H9 (cell line): ENCODE measurements around the gene CAB39. TPM values are rescaled to one million over a fixed set of nuclear protein-coding genes. Genes with fewer than 3 reads are reported as not detected.

Experiments
- DNase-seq: peaks from one replicate; pipeline ENCODE4 v3.0.0-alpha.2; 2017
- H2AFZ ChIP-seq: one replicate; pipeline ENCODE4 v1.6.1; 2013; ENCODE audit warnings: mild to moderate bottlenecking, low read length, control low read depth, moderate library complexity
- H2AK5ac ChIP-seq: 2 replicates; pipeline ENCODE4 v1.6.1; 2013; ENCODE audit warnings: low read length, control low read depth, mixed read lengths; ENCODE audit not compliant: insufficient read length
- H2BK120ac ChIP-seq: one replicate; pipeline ENCODE4 v1.6.1; 2013; ENCODE audit warnings: low read depth, mild to moderate bottlenecking, low read length, control low read depth, inconsistent platforms; ENCODE audit not compliant: poor library complexity, severe bottlenecking
- H2BK12ac ChIP-seq: 2 replicates; pipeline ENCODE4 v1.6.1; 2013; ENCODE audit warnings: low read length, control low read depth, mixed read lengths, low read depth; ENCODE audit not compliant: insufficient read length
- H2BK15ac ChIP-seq: 2 replicates; pipeline ENCODE4 v1.6.1; 2013; ENCODE audit warnings: low read depth, low read length, control low read depth
- H2BK20ac ChIP-seq: one replicate; pipeline ENCODE4 v1.6.1; 2013; ENCODE audit warnings: low read depth, mild to moderate bottlenecking, low read length, control low read depth, inconsistent platforms; ENCODE audit not compliant: poor library complexity, severe bottlenecking
- H2BK5ac ChIP-seq: 2 replicates; pipeline ENCODE4 v1.6.1; 2013; ENCODE audit warnings: low read length, control low read depth, mixed read lengths; ENCODE audit not compliant: insufficient read length
- H3K14ac ChIP-seq: 2 replicates; pipeline ENCODE4 v1.6.1; 2013; ENCODE audit warnings: low read length, control low read depth; ENCODE audit not compliant: insufficient read depth
- H3K18ac ChIP-seq: 2 replicates; pipeline ENCODE4 v1.6.1; 2013; ENCODE audit warnings: low read depth, mild to moderate bottlenecking, mixed read lengths, low read length, control low read depth; ENCODE audit not compliant: insufficient read length
- H3K23ac ChIP-seq: 2 replicates; pipeline ENCODE4 v1.6.1; 2013; ENCODE audit warnings: low read length, control low read depth, mixed read lengths, low read depth; ENCODE audit not compliant: insufficient read length
- H3K23me2 ChIP-seq: 2 replicates; pipeline ENCODE4 v1.6.1; 2013; ENCODE audit warnings: low read depth, mild to moderate bottlenecking, mixed read lengths, low read length, control low read depth; ENCODE audit not compliant: insufficient read length, poor library complexity, severe bottlenecking
- H3K27ac ChIP-seq: 2 replicates; pipeline ENCODE4 v1.5.1; 2013; ENCODE audit warnings: low read length, control low read depth, mixed read lengths, low read depth; ENCODE audit not compliant: insufficient read length
- H3K27me3 ChIP-seq: 2 replicates; pipeline ENCODE4 v1.6.1; 2013; ENCODE audit warnings: low read length, control low read depth, inconsistent platforms; ENCODE audit not compliant: insufficient read depth
- H3K4ac ChIP-seq: 2 replicates; pipeline ENCODE4 v1.6.1; 2013; ENCODE audit warnings: low read depth, mild to moderate bottlenecking, control low read depth, inconsistent platforms, low read length, moderate library complexity
- H3K4me1 ChIP-seq: 2 replicates; pipeline ENCODE4 v1.6.1; 2013; ENCODE audit warnings: low read length, control low read depth, inconsistent platforms; ENCODE audit not compliant: insufficient read depth
- H3K4me2 ChIP-seq: 2 replicates; pipeline ENCODE4 v1.6.1; 2013; ENCODE audit warnings: low read length, control low read depth, mixed read lengths; ENCODE audit not compliant: insufficient read length, insufficient read depth
- H3K56ac ChIP-seq: 2 replicates; pipeline ENCODE4 v1.6.1; 2013; ENCODE audit warnings: low read depth, mild to moderate bottlenecking, mixed read lengths, low read length, control low read depth; ENCODE audit not compliant: insufficient read length
- H3K79me1 ChIP-seq: 2 replicates; pipeline ENCODE4 v1.6.1; 2013; ENCODE audit warnings: low read depth, mild to moderate bottlenecking, moderate library complexity, low read length, control low read depth, inconsistent platforms; ENCODE audit not compliant: insufficient read depth, poor library complexity, severe bottlenecking
- H3K79me2 ChIP-seq: 2 replicates; pipeline ENCODE4 v1.6.1; 2013; ENCODE audit warnings: low read length, control low read depth, inconsistent platforms; ENCODE audit not compliant: insufficient read depth
- H3K9ac ChIP-seq: 2 replicates; pipeline ENCODE4 v1.6.1; 2013; ENCODE audit warnings: low read length, control low read depth, mixed read lengths; ENCODE audit not compliant: insufficient read length; ENCODE audit errors: extremely low read depth
- H3K9me3 ChIP-seq: one replicate; pipeline ENCODE4 v1.6.1; 2013; ENCODE audit warnings: low read depth, low read length, inconsistent platforms; ENCODE audit not compliant: control insufficient read depth
- H3T11ph ChIP-seq: one replicate; pipeline ENCODE4 v1.6.1; 2013; ENCODE audit warnings: mild to moderate bottlenecking, low read length, control low read depth, inconsistent platforms
- H4K20me1 ChIP-seq: one replicate; pipeline ENCODE4 v1.6.1; 2013; ENCODE audit not compliant: control insufficient read depth, insufficient read length, insufficient read depth
- H4K5ac ChIP-seq: 2 replicates; pipeline ENCODE4 v1.6.1; 2013; ENCODE audit warnings: low read depth, mild to moderate bottlenecking, mixed read lengths, low read length, control low read depth; ENCODE audit not compliant: insufficient read length
- H4K8ac ChIP-seq: replicated peaks from 2 replicates; pipeline ENCODE4 v1.6.1; 2013; ENCODE audit warnings: low read length, control low read depth, mixed read lengths, low read depth; ENCODE audit not compliant: insufficient read length
- H4K91ac ChIP-seq: 2 replicates; pipeline ENCODE4 v1.6.1; 2013; ENCODE audit warnings: low read depth, mild to moderate bottlenecking, moderate library complexity, mixed read lengths, low read length, control low read depth; ENCODE audit not compliant: insufficient read length
- H3K27ac Mint-ChIP-seq, 3 experiments: 2 replicates in 2 of 3; 3 replicates in 1 of 3; pipeline ENCODE4 v1.8.0; 2020 to 2021; ENCODE audit warnings: mixed read lengths in 3 of 3, mild to moderate bottlenecking in 1 of 3, moderate library complexity in 1 of 3
- H3K27me3 Mint-ChIP-seq: 2 replicates; pipeline ENCODE4 v1.8.0; 2021; ENCODE audit warnings: low read depth, mild to moderate bottlenecking, moderate library complexity, mixed read lengths
- H3K36me3 Mint-ChIP-seq, 3 experiments: 2 replicates in 2 of 3; 3 replicates in 1 of 3; pipeline ENCODE4 v1.8.0; 2020 to 2021; ENCODE audit warnings: low read depth in 3 of 3, mixed read lengths in 3 of 3; ENCODE audit not compliant: insufficient read depth in 1 of 3
- H3K4me1 Mint-ChIP-seq, 2 experiments: 2 replicates each; pipeline ENCODE4 v1.8.0; 2020; ENCODE audit warnings: mixed read lengths in 2 of 2
- H3K4me3 Mint-ChIP-seq, 2 experiments: 2 replicates in 1 of 2; 3 replicates in 1 of 2; pipeline ENCODE4 v1.8.0; 2020 to 2021; ENCODE audit warnings: mild to moderate bottlenecking in 2 of 2, mixed read lengths in 2 of 2, moderate library complexity in 1 of 2
- H3K9me3 Mint-ChIP-seq, 2 experiments: 2 replicates in 1 of 2; 3 replicates in 1 of 2; pipeline ENCODE4 v1.8.0; 2020; ENCODE audit warnings: mild to moderate bottlenecking in 2 of 2, mixed read lengths in 2 of 2, moderate library complexity in 1 of 2
- CTCF ChIP-seq: fragments of 200-600 bp; sonication (generic); conservative IDR thresholded peaks from 3 replicates; pipeline ENCODE4 v1.8.0; 2021; ENCODE audit warnings: antibody characterized with exemption, mild to moderate bottlenecking
- WGBS: extraction: QIAGEN DNeasy Blood & Tissue Kit; methylation state at CpG from one replicate; pipeline ENCODE4 v1.1.7; 2013; ENCODE audit warnings: missing lambda C conversion rate, low lambda C conversion rate, mixed read lengths; ENCODE audit not compliant: insufficient read length; ENCODE audit errors: extremely low coverage; 5-methylcytosine and 5-hydroxymethylcytosine counted together
- total RNA-seq: library from RNA; stranded (reverse); gene quantifications from 2 replicates; pipeline ENCODE4 v1.2.1, GENCODE V29; 2021

The CAB39 gene
- total RNA-seq, 1 experiment from 2014 or later = 42.7 TPM

GRCh38 chr2:230785346-230785745, 72.7 kb downstream of the CAB39 start:
- H3K9ac ChIP-seq = no peak overlapping the region
- H3K27me3 ChIP-seq = no peaks in the 10 kb centered on the region
- H3K23ac ChIP-seq = no peak overlapping the region
- no peak overlapping the region for H3T11ph ChIP-seq
- H3K27ac ChIP-seq = no peak overlapping the region
- H4K20me1 ChIP-seq = no peaks in the 10 kb centered on the region
- no peak overlapping the region for H2BK120ac ChIP-seq
- no peak overlapping the region for H3K56ac ChIP-seq
- H2BK20ac ChIP-seq = no peak overlapping the region
- peaks cover 54 to 66% (median 64%) of the 10 kb centered on the region in 3 experiments for H3K36me3 Mint-ChIP-seq
- H3K4me3 Mint-ChIP-seq = no peak overlapping the region; a peak in 1 of 5 replicates
- no peak overlapping the region for H2AK5ac ChIP-seq
- H3K79me1 ChIP-seq = no peaks in the 10 kb centered on the region
- no peak overlapping the region for H3K14ac ChIP-seq
- no peak overlapping the region for H2BK15ac ChIP-seq
- no peak overlapping the region for H2BK5ac ChIP-seq
- no peak overlapping the region for H2AFZ ChIP-seq
- no peak for TF ChIP-seq CTCF
- H3K4me2 ChIP-seq = no peak overlapping the region
- no peak overlapping the region for H4K5ac ChIP-seq
- H4K91ac ChIP-seq = no peak overlapping the region
- no peaks in the 10 kb centered on the region for H3K9me3 ChIP-seq
- H3K9me3 Mint-ChIP-seq = peaks cover 18 to 36% of the 10 kb centered on the region in 2 experiments
- no CpG with 5 or more reads among the region's 6 CpGs for WGBS
- H3K23me2 ChIP-seq = no peaks in the 10 kb centered on the region
- no peak for DNase-seq
- H3K27me3 Mint-ChIP-seq = no peaks in the 10 kb centered on the region
- H3K4me1 ChIP-seq = no peaks in the 10 kb centered on the region
- H2BK12ac ChIP-seq = no peak overlapping the region
- H3K4ac ChIP-seq = no peak overlapping the region
- H3K18ac ChIP-seq = no peak overlapping the region
- peaks cover 1% of the 10 kb centered on the region; the same call in 1 of the 2 replicates for H3K79me2 ChIP-seq
- peaks cover 24 to 26% of the 10 kb centered on the region in 2 experiments for H3K4me1 Mint-ChIP-seq
- no peak overlapping the region for H4K8ac ChIP-seq
- H3K27ac Mint-ChIP-seq = peak overlapping the region; percentile 42 to 95 (median 44); a peak in 4 of 7 replicates
